ENCODE data around the gene COPG1. TPM values are rescaled to one million over a fixed set of nuclear protein-coding genes. Genes with fewer than 3 reads are reported as not detected.

Gene COPG1
- total RNA-seq, 1 experiment from 2014 or later, result 225 TPM

- Histone ChIP-seq H3K4me3 (ENCODE audit: low read depth in 2 of 2, low read length in 2 of 2) (no peak overlapping the region), H3K36me3 (ENCODE audit: control insufficient read depth, insufficient read depth, low read length) (peaks cover 48% of the 10 kb centered on the region), H3K27ac (ENCODE audit: low read length) (no peak overlapping the region), H3K9me3 (ENCODE audit: control insufficient read depth, insufficient read depth, low read depth, low read length) (no peaks in the 10 kb centered on the region), H3K4me1 (ENCODE audit: control insufficient read depth, insufficient read depth, low read length) (no peaks in the 10 kb centered on the region), H3K27me3 (ENCODE audit: control insufficient read depth, insufficient read depth, low read length) (no peaks in the 10 kb centered on the region)
- BruUV-seq (replicated peaks), result no TSS peak
- in situ Hi-C loops (cut with HindIII; ENCODE audit: low pct_unique_long_range_greater_than_20kb, low sequenced_read_pairs), result no loop called here
- ATAC-seq (no peak), DNase-seq (ENCODE audit: low read depth, low spot score) (no peak)
- POLR2A ChIA-PET, result interaction anchor here (0.7 kb wide), 1 partner anchor 70 kb away, joined by 3 read pairs; no protein-coding TSS in a partner anchor
- intact Hi-C loops (cut with micrococcal nuclease; ENCODE audit: unreplicated experiment), result no loop called here
- TF ChIP-seq CTCF (IDR thresholded peaks at IDR 0.05) (no peak), TCF7L2 (IDR thresholded peaks at IDR 0.05; ENCODE audit: low read depth, low read length) (no peak)
- CTCF ChIA-PET, result no interaction called here
Observed at GRCh38 chr3:129266651-129267050, 17.2 kb downstream of the COPG1 start.

DNA sequence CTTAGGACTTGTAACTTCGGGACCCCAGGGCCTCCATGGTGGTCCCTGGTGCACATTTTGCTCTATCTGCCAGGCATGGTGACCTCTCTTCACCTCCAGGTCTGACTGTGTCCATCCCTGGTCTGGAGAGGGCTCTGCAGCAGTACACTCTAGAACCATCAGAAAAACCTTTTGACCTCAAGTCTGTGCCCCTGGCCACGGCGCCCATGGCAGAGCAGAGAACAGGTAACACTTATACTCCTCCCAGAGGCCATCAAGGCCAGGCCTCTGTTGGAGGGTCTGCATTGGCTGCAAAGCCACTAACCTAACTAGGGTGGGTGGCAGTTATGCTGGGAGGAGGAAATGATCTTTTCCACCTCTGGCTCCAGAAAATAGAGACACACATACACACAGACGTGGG is 19.0 kb downstream of the COPG1 start:
- Histone ChIP-seq H3K9me3 (ENCODE audit: control insufficient read depth, insufficient read depth, low read depth, low read length) (no peaks in the 10 kb centered on the region), H3K4me3 (ENCODE audit: low read depth in 2 of 2, low read length in 2 of 2) (no peak overlapping the region), H3K27me3 (ENCODE audit: control insufficient read depth, insufficient read depth, low read length) (no peaks in the 10 kb centered on the region), H3K36me3 (ENCODE audit: control insufficient read depth, insufficient read depth, low read length) (peaks cover 47% of the 10 kb centered on the region), H3K27ac (ENCODE audit: low read length) (no peak overlapping the region), H3K4me1 (ENCODE audit: control insufficient read depth, insufficient read depth, low read length) (no peaks in the 10 kb centered on the region)
- in situ Hi-C loops (cut with HindIII; ENCODE audit: low pct_unique_long_range_greater_than_20kb, low sequenced_read_pairs) (no loop called here), intact Hi-C loops (cut with micrococcal nuclease; ENCODE audit: unreplicated experiment) (no loop called here)
- CTCF ChIA-PET, result no interaction called here
- no TSS peak for BruUV-seq (replicated peaks)
- DNase-seq (ENCODE audit: low read depth, low spot score) (no peak), ATAC-seq (no peak)
- TF ChIP-seq, protein P1, sequence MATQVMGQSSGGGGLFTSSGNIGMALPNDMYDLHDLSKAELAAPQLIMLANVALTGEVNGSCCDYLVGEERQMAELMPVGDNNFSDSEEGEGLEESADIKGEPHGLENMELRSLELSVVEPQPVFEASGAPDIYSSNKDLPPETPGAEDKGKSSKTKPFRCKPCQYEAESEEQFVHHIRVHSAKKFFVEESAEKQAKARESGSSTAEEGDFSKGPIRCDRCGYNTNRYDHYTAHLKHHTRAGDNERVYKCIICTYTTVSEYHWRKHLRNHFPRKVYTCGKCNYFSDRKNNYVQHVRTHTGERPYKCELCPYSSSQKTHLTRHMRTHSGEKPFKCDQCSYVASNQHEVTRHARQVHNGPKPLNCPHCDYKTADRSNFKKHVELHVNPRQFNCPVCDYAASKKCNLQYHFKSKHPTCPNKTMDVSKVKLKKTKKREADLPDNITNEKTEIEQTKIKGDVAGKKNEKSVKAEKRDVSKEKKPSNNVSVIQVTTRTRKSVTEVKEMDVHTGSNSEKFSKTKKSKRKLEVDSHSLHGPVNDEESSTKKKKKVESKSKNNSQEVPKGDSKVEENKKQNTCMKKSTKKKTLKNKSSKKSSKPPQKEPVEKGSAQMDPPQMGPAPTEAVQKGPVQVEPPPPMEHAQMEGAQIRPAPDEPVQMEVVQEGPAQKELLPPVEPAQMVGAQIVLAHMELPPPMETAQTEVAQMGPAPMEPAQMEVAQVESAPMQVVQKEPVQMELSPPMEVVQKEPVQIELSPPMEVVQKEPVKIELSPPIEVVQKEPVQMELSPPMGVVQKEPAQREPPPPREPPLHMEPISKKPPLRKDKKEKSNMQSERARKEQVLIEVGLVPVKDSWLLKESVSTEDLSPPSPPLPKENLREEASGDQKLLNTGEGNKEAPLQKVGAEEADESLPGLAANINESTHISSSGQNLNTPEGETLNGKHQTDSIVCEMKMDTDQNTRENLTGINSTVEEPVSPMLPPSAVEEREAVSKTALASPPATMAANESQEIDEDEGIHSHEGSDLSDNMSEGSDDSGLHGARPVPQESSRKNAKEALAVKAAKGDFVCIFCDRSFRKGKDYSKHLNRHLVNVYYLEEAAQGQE (IDR thresholded peaks at IDR 0.05; ENCODE audit: insufficient read depth in 1 of 2, low read depth in 2 of 2, low read length in 1 of 2), result no peak
- TF ChIP-seq TCF7L2 (IDR thresholded peaks at IDR 0.05; ENCODE audit: low read depth, low read length), result no peak
- POLR2A ChIA-PET, result no interaction called here

DNA sequence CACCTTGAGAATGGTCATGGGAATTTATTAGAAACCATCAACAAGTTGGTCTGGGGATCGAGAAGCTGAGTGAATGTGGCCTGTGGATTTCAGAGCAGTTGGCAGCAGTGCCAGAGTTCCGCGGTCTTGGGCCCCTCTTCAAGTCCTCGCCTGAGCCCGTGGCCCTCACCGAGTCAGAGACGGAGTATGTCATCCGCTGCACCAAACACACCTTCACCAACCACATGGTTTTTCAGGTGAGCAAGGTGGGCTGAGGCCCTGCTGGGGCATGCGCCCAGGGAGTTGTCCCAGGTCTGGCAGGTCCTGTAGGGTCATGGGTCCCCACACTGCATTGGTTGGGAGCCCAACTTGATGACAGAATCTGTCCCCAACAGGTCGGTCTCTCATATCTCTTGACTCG is 22.3 kb downstream of the COPG1 start:
- no peaks in the 10 kb centered on the region for H3K4me1 ChIP-seq (ENCODE audit: control insufficient read depth, insufficient read depth, low read length)
- intact Hi-C loops (cut with micrococcal nuclease; ENCODE audit: unreplicated experiment) (no loop called here), in situ Hi-C loops (cut with HindIII; ENCODE audit: low pct_unique_long_range_greater_than_20kb, low sequenced_read_pairs) (no loop called here)
- peaks cover 51% of the 10 kb centered on the region for H3K36me3 ChIP-seq (ENCODE audit: control insufficient read depth, insufficient read depth, low read length)
- no peak overlapping the region for H3K4me3 ChIP-seq (ENCODE audit: low read depth in 2 of 2, low read length in 2 of 2)
- DNase-seq (ENCODE audit: low read depth, low spot score), result no peak
- H3K27ac ChIP-seq (ENCODE audit: low read length), result no peak overlapping the region
- no peaks in the 10 kb centered on the region for H3K27me3 ChIP-seq (ENCODE audit: control insufficient read depth, insufficient read depth, low read length)
- ChIA-PET POLR2A (no interaction called here), CTCF (interaction anchor here (0.6 kb wide), 1 partner anchor 75 kb away, joined by 3 read pairs; no protein-coding TSS in a partner anchor)
- TF ChIP-seq SIN3A (IDR thresholded peaks at IDR 0.05; ENCODE audit: borderline replicate concordance, insufficient read depth, low read depth, low read length) (no peak), POLR2AphosphoS5 (IDR thresholded peaks at IDR 0.05; ENCODE audit: low read depth, low read length) (no peak), TCF7L2 (IDR thresholded peaks at IDR 0.05; ENCODE audit: low read depth, low read length) (no peak), CTCF (IDR thresholded peaks at IDR 0.05) (no peak)
- TF ChIP-seq, protein P1 (IDR thresholded peaks at IDR 0.05; ENCODE audit: insufficient read depth in 1 of 2, low read depth in 2 of 2, low read length in 1 of 2), result no peak
- no peak for ATAC-seq
- BruUV-seq (replicated peaks), result no TSS peak
- no peaks in the 10 kb centered on the region for H3K9me3 ChIP-seq (ENCODE audit: control insufficient read depth, insufficient read depth, low read depth, low read length)

All from Panc1 (cell line).